Loucy (cell line): ENCODE results near the gene VIPR2.

Experiments used
- H2AFZ ChIP-seq: fragments of 200-600 bp; sonication (generic); 2 replicates; pipeline ENCODE4 v1.6.0; 2016; ENCODE audit warnings: antibody characterized with exemption, mild to moderate bottlenecking, low read length, moderate library complexity
- H3F3A ChIP-seq: fragments of 200-600 bp; 2 replicates; pipeline ENCODE4 v1.6.0; 2016; ENCODE audit warnings: antibody characterized with exemption, low read depth, mild to moderate bottlenecking
- H3K27me3 ChIP-seq: fragments of 200-600 bp; sonication (generic); 2 replicates; pipeline ENCODE4 v1.6.1; 2014; ENCODE audit warnings: low read length, mild to moderate bottlenecking; ENCODE audit not compliant: insufficient read depth, poor library complexity, severe bottlenecking
- H3K36me3 ChIP-seq: fragments of 200-600 bp; sonication (generic); 2 replicates; pipeline ENCODE4 v1.6.1; 2016; ENCODE audit warnings: low read length; ENCODE audit not compliant: insufficient read depth
- H3K4me1 ChIP-seq: fragments of 200-600 bp; sonication (generic); 2 replicates; pipeline ENCODE4 v1.5.1; 2014; ENCODE audit warnings: low read length, mild to moderate bottlenecking; ENCODE audit not compliant: insufficient read depth, poor library complexity, severe bottlenecking
- H3K4me2 ChIP-seq: fragments of 200-600 bp; sonication (generic); 2 replicates; pipeline ENCODE4 v1.6.0; 2014; ENCODE audit warnings: antibody characterized with exemption, low read length, low read depth, mild to moderate bottlenecking; ENCODE audit not compliant: poor library complexity, severe bottlenecking
- H3K4me3 ChIP-seq: fragments of 200-600 bp; sonication (generic); 2 replicates; pipeline ENCODE4 v1.5.1; 2014; ENCODE audit warnings: low read length, mild to moderate bottlenecking, mixed read lengths; ENCODE audit not compliant: poor library complexity, severe bottlenecking
- H3K79me2 ChIP-seq: fragments of 200-600 bp; sonication (generic); 2 replicates; pipeline ENCODE4 v1.6.1; 2014; ENCODE audit warnings: low read length; ENCODE audit not compliant: insufficient read depth
- H3K9ac ChIP-seq: fragments of 200-600 bp; sonication (generic); 2 replicates; pipeline ENCODE4 v1.6.0; 2014; ENCODE audit warnings: mild to moderate bottlenecking, low read depth, low read length, moderate library complexity; ENCODE audit not compliant: poor library complexity, severe bottlenecking
- H3K9me2 ChIP-seq: fragments of 200-600 bp; sonication (generic); replicated peaks from 2 replicates; pipeline ENCODE4 v1.6.1; 2016; ENCODE audit warnings: low read depth, low read length, mixed read lengths
- H3K9me3 ChIP-seq: fragments of 200-600 bp; sonication (generic); 2 replicates; pipeline ENCODE4 v1.6.1; 2014; ENCODE audit warnings: mild to moderate bottlenecking, antibody characterized with exemption, low read length, low read depth; ENCODE audit not compliant: insufficient read depth
- H4K20me1 ChIP-seq: fragments of 200-600 bp; sonication (generic); 2 replicates; pipeline ENCODE4 v1.6.0; 2014; ENCODE audit warnings: antibody characterized with exemption, low read length, mild to moderate bottlenecking; ENCODE audit not compliant: insufficient read depth, poor library complexity, severe bottlenecking
- CTCF ChIP-seq: fragments of 200-600 bp; sonication (generic); conservative IDR thresholded peaks from 2 replicates; pipeline ENCODE4 v1.5.1; 2014; ENCODE audit warnings: mild to moderate bottlenecking, antibody characterized with exemption, low read length
- EZH2phosphoT487 ChIP-seq: fragments of 200-600 bp; IDR thresholded peaks from 2 replicates; pipeline ENCODE4 v1.6.1; 2018; ENCODE audit warnings: antibody characterized with exemption, mild to moderate bottlenecking, moderate library complexity, borderline replicate concordance

The VIPR2 gene

DNA sequence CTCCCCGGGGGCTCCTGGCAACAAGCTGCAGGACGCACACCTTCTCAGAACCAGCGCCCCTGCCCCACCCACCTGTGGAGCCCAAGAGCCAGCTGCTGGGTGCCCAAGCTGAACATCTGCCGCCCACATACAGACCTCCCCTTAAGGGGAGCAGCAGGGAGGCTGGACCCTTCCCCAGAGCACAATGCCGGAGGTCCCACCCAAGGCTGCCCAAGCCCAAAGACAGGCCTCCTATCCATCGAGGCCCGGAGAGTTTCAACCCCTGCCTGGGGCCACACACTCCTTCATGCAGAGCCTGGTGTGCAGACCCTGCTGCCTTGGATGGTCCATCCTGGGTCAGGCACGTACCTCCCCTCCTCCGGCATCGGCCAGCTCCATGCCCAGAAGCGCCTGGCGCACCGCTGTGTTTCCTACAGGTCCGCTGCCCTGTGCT is 48.7 kb downstream of the VIPR2 start:
- H3K36me3 ChIP-seq = no peaks in the 10 kb centered on the region
- no peaks in the 10 kb centered on the region for H3K4me1 ChIP-seq
- no peaks in the 10 kb centered on the region for H3K9me2 ChIP-seq
- no peaks in the 10 kb centered on the region for H3F3A ChIP-seq
- H3K27me3 ChIP-seq = no peaks in the 10 kb centered on the region
- no peak overlapping the region for H2AFZ ChIP-seq
- H3K9me3 ChIP-seq = peaks cover 30% of the 10 kb centered on the region; the same call in 1 of the 2 replicates
- no peak overlapping the region for H3K9ac ChIP-seq
- TF ChIP-seq EZH2phosphoT487 (no peak), CTCF (no peak)
- H4K20me1 ChIP-seq = no peaks in the 10 kb centered on the region
- H3K4me3 ChIP-seq = no peak overlapping the region
- no peaks in the 10 kb centered on the region for H3K79me2 ChIP-seq
- no peak overlapping the region for H3K4me2 ChIP-seq

DNA sequence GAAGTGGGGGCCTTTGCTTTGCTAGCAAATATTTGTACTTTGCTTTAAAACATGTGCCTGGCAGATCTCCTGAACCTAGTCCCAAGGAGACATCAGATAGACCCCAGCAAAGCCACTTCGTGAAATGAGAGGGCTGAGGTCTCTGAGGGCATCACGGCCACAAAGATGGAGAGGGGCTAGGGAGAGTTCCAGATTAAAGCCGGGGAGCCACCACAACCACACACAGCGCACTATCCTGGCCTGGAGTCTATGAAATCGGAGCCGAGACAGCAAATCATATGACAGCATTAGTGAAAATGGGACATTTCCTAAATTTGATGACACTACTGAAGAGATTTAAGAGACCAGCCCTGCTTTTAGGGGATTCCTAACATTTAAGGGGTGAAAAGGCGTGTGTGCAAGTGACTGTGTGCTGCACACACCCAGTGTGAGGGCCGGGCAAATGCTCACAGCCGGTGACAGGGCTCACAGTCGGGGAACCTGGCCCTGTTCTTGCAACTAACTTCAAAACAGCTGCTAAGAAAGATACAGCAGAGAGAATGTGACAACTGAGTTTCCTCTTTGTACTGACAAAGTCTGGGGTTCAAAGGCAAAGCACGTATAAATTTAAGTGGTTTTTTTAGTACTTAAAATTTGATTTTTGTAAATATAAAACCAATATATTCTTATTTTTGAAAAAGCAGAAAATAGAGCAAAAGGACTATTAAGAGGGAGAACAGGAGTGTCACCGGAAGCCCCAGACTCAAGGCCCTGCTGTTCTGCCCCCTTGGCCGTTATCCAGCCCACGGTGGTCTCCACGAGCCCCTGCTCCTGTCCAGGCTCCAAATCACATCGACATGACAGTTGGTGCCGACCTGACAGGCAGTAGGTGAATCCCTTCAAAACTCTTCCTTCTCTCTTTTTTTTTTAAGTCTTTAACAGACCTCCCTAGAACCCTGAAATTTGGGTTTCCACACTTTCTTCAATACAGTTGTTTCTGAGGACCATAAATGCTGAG is 49.5 kb downstream of the VIPR2 start:
- H3F3A ChIP-seq = no peaks in the 10 kb centered on the region
- peaks cover 26% of the 10 kb centered on the region; the same call in 1 of the 2 replicates for H3K9me3 ChIP-seq
- H4K20me1 ChIP-seq = no peaks in the 10 kb centered on the region
- no peak overlapping the region for H2AFZ ChIP-seq
- H3K36me3 ChIP-seq = no peaks in the 10 kb centered on the region
- H3K4me2 ChIP-seq = no peak overlapping the region
- no peaks in the 10 kb centered on the region for H3K27me3 ChIP-seq
- no peak overlapping the region for H3K4me3 ChIP-seq
- H3K9me2 ChIP-seq = no peaks in the 10 kb centered on the region
- H3K79me2 ChIP-seq = no peaks in the 10 kb centered on the region
- TF ChIP-seq EZH2phosphoT487 (no peak), CTCF (no peak)
- no peaks in the 10 kb centered on the region for H3K4me1 ChIP-seq
- H3K9ac ChIP-seq = no peak overlapping the region

DNA sequence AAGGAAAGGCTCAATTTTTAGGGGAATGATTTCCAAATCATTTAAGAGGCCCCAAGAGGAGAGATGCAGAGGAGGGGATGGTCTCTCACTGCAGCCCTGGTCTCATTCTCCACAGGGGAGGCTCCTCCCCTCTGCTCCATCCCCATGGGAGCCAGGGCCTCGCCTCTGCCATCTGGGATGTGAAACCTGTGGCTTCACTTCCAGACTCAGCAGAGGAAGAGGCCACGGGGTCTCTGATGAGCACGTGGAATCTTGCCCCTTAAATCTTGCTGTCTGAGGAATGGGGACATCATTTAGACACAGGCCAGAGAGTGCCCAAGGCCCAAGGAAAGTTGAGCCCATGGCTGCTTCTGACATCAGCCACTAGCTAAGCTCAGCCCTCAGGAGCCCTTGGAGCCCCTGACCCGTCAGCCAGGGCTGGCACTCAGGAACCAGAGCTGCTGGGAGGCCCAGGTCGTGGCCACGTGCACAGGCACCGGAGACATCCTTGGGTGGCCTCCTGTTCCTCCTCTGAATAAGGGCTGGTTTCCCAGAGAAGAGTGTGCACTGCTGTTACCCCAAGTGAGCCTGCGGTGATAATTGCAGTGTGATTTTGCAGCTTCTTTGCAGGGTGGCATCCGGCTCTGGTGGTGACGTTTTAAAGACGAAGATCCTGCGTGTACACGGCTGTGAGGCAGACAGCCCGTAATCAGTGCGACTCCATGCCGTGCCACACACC is 50.5 kb downstream of the VIPR2 start:
- Histone ChIP-seq H2AFZ (no peak overlapping the region), H4K20me1 (no peaks in the 10 kb centered on the region), H3K9me2 (no peaks in the 10 kb centered on the region), H3K4me1 (no peaks in the 10 kb centered on the region), H3K79me2 (no peaks in the 10 kb centered on the region), H3K4me3 (no peak overlapping the region), H3K9ac (no peak overlapping the region), H3K9me3 (peaks cover 22% of the 10 kb centered on the region; the same call in 1 of the 2 replicates), H3F3A (no peaks in the 10 kb centered on the region), H3K27me3 (no peaks in the 10 kb centered on the region), H3K36me3 (no peaks in the 10 kb centered on the region), H3K4me2 (no peak overlapping the region)
- TF ChIP-seq CTCF (no peak), EZH2phosphoT487 (no peak)
